Left ventricle myocardium inferior (tissue), 1 donor: ENCODE data around the gene LINC00632. TPM values are rescaled to one million over a fixed set of nuclear protein-coding genes. Genes with fewer than 3 reads are reported as not detected.

Experiments used
- DNase-seq: peaks from one replicate; pipeline ENCODE4 v3.0.0-alpha.2; 2020
- H3K27ac ChIP-seq: fragments of 200-600 bp; replicated peaks from 2 replicates; pipeline ENCODE4 v1.8.0; 2021
- H3K27me3 ChIP-seq: fragments of 200-600 bp; 2 replicates; pipeline ENCODE4 v1.8.0; 2021; ENCODE audit warnings: low read depth
- H3K36me3 ChIP-seq: fragments of 200-600 bp; 2 replicates; pipeline ENCODE4 v1.8.0; 2021
- H3K4me1 ChIP-seq: fragments of 200-600 bp; 2 replicates; pipeline ENCODE4 v1.8.0; 2021
- H3K4me3 ChIP-seq: fragments of 200-600 bp; 2 replicates; pipeline ENCODE4 v1.8.0; 2021; ENCODE audit warnings: mild to moderate bottlenecking, moderate library complexity
- H3K9me3 ChIP-seq: fragments of 200-600 bp; replicated peaks from 2 replicates; pipeline ENCODE4 v1.8.0; 2021
- CTCF ChIP-seq: fragments of 200-600 bp; IDR thresholded peaks from 2 replicates; pipeline ENCODE4 v1.8.0; 2021; ENCODE audit warnings: antibody characterized with exemption, mild to moderate bottlenecking, borderline replicate concordance
- intact Hi-C: fragments of 100-400 bp; cut with micrococcal nuclease; formaldehyde crosslinking; loops from one replicate; pipeline ENCODE4 v1.11.0; 2022
- total RNA-seq: library from RNA; stranded (reverse); fragmentation: NEBNext Ultra II Directional; extraction: Animal tissue kit (Norgen Biotek cat#: 25700); gene quantifications from one replicate; pipeline ENCODE4 v1.2.1, GENCODE V29; 2021
- donor health status: DM: no; HTN: yes; CAD: no; lungs with severe emphysema.

The LINC00632 gene
- total RNA-seq, 1 donor from 2014 or later, result 123 TPM

GRCh38 chrX:140697618-140698017, 11.9 kb upstream of the LINC00632 start:
- Histone ChIP-seq H3K27me3 (no peaks in the 10 kb centered on the region), H3K27ac (no peak overlapping the region), H3K9me3 (no peaks in the 10 kb centered on the region), H3K4me1 (no peaks in the 10 kb centered on the region), H3K36me3 (no peaks in the 10 kb centered on the region), H3K4me3 (no peak overlapping the region)
- intact Hi-C loops, result no loop called here
- DNase-seq, result no peak
- TF ChIP-seq CTCF, result no peak

DNA sequence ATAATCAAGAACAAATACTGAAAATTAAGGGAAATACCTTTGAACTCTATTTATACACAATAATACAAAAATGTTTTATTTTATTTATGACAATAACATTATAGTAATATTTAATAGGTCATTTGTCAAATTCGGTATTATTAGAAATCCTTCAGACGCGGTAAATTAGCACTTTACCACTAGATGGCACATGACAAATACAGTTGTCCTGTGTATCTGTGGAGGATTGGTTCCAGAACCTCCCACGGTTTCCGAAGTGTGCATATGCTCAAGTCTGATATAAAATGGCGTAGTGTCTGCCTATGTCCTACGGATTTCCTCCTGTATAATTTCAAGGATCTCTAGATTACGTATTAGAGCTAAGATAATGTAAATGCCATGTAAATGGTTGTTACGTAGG, 8.1 kb upstream of the LINC00632 start:
- Histone ChIP-seq H3K4me1 (no peaks in the 10 kb centered on the region), H3K36me3 (no peaks in the 10 kb centered on the region), H3K27ac (no peak overlapping the region), H3K4me3 (no peak overlapping the region), H3K9me3 (no peaks in the 10 kb centered on the region), H3K27me3 (no peaks in the 10 kb centered on the region)
- TF ChIP-seq CTCF, result peak; percentile 46
- no peak for DNase-seq
- intact Hi-C loops, result no loop called here

DNA sequence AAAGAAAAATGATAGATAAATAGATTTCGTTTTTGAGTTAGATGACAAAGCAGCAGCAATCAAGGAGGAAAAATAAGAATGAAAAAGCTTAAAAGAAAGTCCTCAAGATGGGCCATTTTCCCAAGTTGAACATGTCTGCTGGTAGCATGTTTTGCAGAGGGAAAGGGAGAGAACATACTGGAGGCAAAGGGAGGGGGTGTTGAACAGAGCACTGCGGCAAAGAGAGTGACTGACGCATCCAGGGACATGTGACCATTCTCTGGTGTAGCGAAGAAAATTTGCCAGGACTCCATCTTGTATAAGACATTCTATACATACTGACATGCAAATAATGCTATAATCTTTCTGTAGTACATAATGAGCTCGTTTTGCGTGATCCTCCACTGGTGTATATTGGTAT, 1.2 kb downstream of the LINC00632 start:
- Histone ChIP-seq H3K27me3 (no peaks in the 10 kb centered on the region), H3K4me3 (peak overlapping the region; percentile 44), H3K27ac (no peak overlapping the region), H3K9me3 (no peaks in the 10 kb centered on the region), H3K4me1 (no peaks in the 10 kb centered on the region), H3K36me3 (no peaks in the 10 kb centered on the region)
- intact Hi-C loops, result no loop called here
- TF ChIP-seq CTCF, result no peak
- no peak for DNase-seq

- no peak for TF ChIP-seq CTCF
- no peak for DNase-seq
- H3K27me3 ChIP-seq, result no peaks in the 10 kb centered on the region
- intact Hi-C loops, result no loop called here
- no peak overlapping the region for H3K4me3 ChIP-seq
- no peaks in the 10 kb centered on the region for H3K9me3 ChIP-seq
- no peaks in the 10 kb centered on the region for H3K36me3 ChIP-seq
- no peak overlapping the region for H3K27ac ChIP-seq
- no peaks in the 10 kb centered on the region for H3K4me1 ChIP-seq
Measured at GRCh38 chrX:140711894-140712293, 2.3 kb downstream of the LINC00632 start.

- intact Hi-C loops, result no loop called here
- peak; percentile 39 for DNase-seq
- H3K27ac ChIP-seq, result peak overlapping the region; percentile 27
- H3K4me3 ChIP-seq, result peak overlapping the region; percentile 57
- no peaks in the 10 kb centered on the region for H3K9me3 ChIP-seq
- no peaks in the 10 kb centered on the region for H3K27me3 ChIP-seq
- no peak for TF ChIP-seq CTCF
- no peaks in the 10 kb centered on the region for H3K36me3 ChIP-seq
- H3K4me1 ChIP-seq, result no peaks in the 10 kb centered on the region
Measured at GRCh38 chrX:140712413-140713173, 3.0 kb downstream of the LINC00632 start.
